NCI-H187 (cell line): Measurements from ENCODE around the gene TMEM219.
"Not testable (repeated sequence)": the region's sequence is repeated elsewhere in the genome, so short reads cannot be mapped to it uniquely, and the experiment has no call there.

Experiments used
- DNase-seq, 2 experiments: peaks; one replicate each; lab custom pipeline; 2025; lab: John Stamatoyannopoulos, UW

Gene TMEM219, protein sequence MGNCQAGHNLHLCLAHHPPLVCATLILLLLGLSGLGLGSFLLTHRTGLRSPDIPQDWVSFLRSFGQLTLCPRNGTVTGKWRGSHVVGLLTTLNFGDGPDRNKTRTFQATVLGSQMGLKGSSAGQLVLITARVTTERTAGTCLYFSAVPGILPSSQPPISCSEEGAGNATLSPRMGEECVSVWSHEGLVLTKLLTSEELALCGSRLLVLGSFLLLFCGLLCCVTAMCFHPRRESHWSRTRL

DNA sequence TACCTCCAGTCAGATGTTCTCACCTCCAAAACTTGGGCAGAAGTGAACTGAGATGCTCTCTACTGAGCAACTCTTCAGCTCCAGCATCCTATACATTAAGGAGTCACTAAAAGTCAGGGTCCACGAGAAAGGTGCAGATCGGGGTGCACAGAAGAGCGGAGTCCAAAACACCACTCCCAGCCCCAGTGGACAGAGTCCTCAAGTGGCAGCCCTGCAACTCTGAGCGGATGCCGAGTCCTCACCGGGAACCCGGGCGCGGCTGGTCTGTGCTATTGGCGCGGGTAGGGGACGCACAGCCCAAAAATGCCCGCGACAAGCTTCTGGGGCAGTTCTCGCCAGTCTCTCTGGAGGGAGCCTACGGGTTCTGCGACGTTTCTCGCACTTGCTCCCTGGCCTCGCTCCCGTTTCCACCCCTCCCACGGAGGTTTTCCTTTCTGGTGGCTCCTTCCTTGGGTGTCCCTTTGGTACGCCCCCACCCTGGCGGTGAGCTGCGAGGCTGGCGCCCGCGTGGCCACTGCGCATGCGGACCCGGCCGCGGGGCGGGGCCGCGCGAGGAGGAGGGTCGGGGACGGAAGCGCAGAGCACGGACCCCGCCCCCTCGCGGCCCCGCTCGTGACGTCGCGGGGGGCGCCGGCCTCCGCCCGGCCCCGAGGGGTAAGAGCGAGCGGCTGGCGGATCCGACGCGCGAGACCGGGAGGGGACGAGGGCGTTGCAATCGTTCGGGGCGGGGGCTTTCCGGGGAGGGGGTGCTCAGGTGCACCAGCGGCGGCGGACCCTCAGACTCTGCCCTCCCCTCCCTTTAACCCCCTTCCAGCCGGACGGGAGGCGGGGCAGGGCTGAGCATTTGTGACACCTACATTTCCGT lies at the start of gene TMEM219:
TSS of gene TMEM219 (plus strand) at position 601 of the 865 bp plus-strand sequence. CDS start 1,065 bp downstream, outside the sequence.
- DNase-seq: peak; percentile 47 to 58

DNA sequence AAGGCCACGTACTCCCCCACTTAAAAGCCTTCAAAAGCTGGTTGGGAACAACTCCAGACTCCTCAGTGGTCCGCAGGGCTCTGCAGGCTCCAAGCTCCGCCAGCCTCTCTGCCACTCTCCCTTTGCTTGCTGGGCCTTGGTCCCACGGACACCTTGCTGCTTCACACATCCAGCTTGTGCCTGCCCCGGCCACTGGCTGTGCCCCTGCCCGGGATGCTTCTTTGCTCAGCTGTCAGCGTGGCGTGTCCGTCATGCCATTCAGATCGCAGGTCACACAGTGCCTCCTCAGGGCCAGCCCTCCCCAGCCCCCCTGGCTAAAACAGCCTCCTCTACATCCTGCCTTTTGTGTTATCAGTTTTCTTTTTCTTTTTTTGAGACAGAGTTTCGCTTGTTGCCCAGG lies 49.8 kb upstream of the TMEM219 start:
- DNase-seq: no peak

DNA sequence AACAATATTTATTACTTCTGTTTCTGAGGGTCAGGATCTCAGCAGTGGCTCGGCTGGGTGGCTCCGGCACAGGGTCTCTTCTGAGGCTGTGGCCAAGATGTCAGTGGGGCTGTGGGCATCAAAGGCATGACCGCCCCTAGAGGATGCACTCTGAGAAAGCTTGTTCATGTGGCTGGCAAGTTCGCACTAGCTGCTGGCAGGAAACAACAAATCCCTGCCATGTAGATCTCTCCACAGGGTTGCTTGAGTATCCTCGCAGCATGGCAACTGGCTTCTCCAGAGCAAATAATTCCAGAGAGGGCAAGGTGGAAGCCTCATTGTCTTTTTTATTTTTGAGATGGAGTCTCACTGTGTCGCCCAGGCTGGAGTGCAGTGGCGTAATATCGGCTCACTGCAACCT lies 48.4 kb upstream of the TMEM219 start:
- no peak for DNase-seq

DNA sequence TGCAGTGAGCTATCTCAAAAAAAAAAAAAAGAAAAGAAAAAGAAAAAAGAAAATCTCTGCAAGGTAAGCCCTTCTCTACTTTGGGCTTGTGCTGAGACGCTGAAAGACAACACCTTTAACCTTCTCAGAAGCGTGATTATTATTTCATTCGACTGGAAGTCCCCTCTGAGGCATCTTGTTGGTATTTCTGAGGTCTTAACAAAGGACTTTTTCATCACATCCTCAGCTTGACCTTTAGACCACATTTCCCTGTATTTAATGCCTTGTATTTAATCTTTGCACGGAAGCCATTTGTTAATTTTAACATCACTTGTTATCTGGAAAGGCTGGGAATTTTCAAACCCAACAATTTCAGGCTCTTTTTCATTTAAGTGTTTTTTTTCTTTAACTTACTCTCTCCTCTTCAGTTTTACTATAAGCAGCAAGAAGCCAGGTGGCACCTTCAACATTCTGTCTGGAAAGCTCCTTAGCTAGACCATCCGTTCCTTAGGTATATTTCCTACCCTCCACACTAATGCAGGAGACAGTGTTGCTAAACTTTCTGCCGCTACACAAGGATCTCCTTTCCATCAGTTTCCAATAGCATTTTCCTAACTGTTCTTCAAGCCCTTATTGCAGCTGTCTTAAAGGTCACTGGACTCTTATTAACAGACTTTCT lies 46.2 kb upstream of the TMEM219 start:
- DNase-seq: no peak

DNA sequence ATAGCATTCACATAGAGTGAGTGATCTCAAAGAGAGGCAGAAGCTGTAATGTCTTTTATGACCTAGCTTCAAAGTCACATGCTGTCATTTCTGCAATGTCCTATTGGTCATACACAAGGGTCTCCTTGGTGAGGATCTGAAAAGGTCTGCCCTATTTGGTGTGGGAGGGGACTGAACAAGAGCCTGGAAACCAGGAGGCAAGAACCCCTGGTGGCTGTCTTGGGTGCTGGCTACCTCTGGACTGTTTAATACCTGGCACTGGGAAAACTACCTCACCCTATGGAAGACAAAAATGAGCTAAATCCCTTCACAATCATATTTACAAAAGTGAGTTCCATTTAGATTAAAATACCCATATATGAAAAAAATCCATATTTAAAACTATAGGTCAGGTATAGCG lies 44.9 kb upstream of the TMEM219 start:
- DNase-seq: no peak

DNA sequence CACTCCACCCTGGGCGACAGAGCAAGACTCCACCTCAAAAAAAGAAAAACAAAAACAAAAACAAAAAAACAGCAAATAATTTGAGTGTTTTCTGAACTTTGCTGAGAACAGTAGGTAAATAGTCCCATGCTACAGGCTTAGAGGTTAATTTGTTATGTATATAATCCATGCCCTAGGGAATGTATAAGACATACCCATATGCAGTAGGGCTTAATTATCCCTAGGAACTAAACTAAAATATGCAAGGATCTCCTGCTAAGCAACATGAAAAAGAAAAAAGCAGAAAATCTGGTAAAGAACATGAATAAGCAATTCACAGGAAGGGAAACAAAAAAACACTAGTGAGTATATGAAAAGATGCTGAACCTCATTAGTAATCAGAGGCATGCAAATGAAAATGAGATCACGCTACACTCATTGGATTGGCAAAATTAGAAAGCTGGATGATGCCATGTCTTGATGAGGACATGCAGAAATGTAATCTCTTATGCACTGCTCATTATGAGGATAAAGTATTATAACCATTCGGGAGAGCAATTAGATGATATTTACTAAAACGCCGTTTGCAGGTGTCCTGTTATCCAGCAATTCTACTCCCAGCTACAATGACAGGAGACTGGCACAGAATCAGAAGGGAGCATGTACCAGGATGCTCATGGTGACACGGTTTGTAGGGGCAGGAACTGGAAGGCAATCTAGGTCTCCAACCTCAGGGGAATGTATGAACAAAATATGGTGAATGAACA lies 41.4 kb upstream of the TMEM219 start:
- no peak for DNase-seq

DNA sequence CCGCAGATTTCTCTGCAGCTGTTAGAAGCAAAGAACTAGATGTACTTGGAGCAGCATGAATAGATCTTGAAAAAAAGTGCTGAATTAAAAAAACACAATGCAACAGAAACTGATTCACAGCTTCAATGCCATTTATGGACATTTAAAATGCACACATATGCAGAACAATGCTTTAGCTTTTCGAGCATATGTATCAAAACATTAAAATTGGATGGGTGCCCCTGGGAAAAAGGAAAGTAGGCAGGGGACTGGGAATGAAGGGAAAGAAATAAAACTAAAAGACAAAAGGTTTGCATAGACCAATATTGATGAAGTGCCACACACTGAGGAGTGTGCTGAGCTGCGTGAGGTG lies 40.9 kb upstream of the TMEM219 start:
- no peak for DNase-seq

DNA sequence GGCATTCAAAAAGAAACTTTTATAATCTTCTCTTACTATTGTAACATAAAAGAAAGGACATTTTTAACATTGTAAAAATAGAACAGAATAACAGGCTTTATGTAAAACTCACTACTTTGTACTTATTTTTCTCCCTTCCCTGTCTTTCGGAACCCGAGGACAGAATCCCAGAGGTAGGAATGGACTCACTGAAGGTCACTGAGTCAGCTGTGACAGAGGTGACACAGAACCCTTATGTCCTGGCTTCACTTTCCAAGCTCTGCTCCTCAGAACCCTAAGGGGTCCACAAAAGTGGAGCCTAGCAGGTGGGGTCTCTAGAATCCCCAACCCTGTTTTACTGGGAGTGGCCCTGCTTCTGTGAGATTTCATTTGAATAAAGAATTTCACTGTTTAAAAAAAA lies 39.6 kb upstream of the TMEM219 start:
- no peak for DNase-seq

DNA sequence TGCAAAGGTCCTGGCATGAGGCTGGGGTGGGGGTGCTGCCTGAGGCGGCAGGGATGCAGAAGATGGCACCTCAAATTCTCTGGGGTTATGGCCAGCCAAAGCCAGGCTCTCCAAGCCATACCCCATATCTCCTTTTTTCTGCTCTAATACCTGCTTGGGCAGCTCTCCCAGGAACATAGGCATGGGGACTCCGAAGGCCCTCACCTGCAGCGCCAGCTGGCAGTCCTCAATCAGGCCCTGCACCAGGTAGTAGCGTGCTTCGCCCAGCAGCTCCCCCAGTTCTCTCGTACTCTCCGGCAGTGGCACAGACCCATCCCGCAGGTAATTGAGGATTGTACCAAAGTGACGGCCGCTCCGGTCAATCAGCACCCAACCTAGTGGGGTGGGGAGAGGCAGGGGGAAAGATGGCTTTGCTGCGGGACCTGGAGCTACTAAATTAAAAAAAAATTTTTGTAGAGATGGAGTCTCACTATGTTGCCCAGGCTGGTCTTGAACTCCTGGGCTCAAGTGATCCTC lies 38.8 kb upstream of the TMEM219 start:
- no peak for DNase-seq

DNA sequence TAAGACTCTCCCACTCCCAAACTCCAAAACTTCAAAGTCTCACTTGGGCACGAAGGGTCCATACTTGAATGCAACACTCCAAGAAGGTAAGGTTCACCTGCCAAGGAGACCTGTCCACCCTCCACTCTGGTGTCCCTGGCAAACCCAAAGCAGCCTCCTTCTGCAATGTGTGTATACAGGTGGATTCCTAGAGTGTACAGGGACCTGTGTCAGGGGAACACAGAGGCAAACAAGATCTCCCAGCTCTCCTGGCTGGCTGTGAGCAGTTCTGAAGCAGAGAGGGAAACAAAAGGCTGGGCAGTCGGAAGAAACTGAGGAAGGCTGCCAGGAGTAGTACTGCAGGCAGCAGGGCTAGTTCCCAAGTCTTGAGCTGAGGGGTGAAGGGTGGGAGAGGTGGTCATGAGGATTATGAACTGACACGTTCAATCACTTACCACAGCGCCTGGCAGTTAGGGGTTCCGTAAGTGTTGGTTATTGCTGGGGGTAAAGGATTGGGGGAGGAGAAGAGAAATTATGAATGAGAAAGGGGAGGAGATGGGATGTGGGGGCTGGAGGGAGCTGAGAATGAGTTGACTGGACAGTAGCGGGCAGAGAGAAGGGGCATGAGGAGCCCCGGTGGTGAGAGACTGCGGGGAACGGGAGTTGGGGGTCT lies 36.6 kb upstream of the TMEM219 start:
- no peak for DNase-seq

DNA sequence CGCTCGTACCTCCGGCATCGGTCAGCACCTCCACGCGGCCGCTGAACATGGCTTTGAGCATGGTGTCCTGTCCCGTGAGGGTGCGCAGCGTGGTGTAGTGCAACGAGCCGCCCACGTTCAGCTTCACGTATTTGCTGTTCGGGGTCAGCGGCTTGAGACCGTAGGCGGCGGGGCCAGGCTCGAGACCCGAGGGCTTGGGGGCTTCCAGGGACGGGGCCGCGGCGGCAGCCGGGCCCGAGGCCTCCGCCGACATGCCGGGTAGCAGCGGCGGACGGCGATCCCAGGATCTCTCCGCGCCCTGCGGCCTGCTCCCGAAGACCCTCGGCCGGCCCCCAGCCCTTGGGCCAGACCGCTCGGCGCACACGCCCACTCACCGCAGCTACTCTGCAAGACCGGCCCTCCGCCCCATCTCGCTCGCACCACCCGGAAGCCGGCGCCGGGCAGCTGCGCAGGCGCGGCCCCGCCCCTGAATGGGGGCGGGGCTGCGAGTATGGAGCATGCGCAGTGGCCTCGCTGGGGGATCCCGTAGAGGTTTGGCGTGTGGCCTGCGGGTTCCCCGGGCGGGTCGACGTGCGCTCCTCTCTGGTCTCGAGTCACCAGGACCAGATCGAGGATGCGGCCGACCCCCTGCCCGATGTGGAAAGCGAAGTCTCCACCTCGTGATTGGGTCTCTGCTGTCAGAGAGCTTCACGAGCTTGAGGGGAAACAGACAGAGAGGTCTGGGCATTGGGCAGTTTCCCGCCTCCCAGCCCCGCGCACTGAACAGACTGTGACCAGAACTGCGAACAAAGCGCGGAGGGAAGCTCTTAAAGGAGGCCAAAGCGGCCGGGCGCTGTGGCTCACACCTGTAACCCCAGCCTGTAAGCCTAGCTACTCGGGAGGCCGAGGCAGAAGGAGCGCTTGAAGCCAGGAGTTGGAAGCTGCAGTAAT lies 35.8 kb upstream of the TMEM219 start, which contains the start of gene KCTD13:
TSS of gene KCTD13 (minus strand) at position 446 of the 930 bp plus-strand sequence. CDS start at position 253, 193 bp downstream.
- peak; percentile 33 to 66 for DNase-seq

DNA sequence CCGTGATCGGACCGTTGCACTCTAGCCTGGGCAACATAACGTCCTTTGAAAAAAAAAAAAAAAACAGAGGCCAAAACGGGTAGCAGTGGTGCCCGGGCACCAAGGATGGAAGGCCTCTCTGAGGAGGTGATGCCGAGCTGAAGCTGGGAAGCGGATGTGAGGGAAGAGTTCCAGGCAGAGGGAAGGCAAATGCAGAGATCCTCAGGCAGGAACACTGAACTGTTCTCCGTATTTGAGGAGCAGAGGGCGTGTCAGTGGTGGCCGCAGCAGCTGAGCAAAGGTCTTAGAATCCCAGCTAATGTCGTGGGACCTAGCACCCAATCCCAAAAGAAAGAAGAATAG lies 35.2 kb upstream of the TMEM219 start:
- no peak for DNase-seq

DNA sequence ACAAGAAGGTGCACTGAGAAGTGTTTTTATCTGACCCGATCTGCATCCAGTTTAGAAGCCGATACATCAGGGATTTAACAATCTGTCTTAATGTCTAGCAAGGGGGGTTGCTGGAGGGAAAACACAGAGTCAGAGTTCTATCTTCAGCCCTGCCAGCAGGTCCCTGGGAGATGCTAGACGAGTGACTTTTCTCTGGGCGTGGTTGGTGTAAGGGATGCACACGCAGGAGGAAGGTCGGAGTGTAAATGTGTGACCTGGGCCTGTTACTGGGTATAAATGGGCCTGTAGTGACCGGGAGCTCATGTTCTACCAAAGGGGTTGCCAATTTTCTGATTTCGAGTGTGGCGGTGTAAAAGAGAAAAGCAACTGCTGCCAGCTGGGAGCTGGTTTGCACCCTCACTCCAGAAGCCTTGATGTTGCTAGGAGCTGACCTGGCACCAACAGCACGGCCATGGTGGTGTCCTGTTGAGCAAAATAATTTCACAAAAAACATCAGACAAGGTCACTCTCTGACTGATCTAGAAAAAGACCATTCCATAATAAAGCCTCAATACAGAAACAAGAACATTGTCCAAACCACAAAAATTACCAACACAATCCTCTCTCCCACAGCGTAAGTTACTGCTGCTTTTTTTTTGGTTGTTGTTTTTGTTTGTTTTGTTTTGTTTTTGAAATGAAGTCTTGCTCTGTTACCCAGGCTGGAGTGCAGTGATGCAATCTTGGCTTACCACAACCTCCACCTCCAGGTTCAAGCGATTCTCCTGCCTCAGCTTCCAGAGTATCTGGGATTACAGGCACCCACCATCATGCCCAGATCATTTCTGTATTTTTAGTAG lies 34.6 kb upstream of the TMEM219 start:
- no peak for DNase-seq

DNA sequence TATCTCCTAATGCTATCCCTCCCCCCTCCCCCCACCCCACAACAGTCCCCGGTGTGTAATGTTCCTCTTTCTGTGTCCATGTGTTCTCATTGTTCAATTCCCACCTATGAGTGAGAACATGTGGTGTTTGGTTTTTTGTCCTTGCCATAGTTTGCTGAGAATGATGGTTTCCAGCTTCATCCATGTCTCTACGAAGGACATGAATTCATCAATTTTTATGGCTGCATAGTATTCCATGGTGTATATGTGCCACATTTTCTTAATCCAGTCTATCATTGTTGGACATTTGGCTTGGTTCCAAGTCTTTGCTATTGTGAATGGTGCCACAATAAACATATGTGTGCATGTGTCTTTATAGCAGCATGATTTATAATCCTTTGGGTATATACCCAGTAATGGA lies 30.1 kb upstream of the TMEM219 start:
- DNase-seq: not testable (repeated sequence)

DNA sequence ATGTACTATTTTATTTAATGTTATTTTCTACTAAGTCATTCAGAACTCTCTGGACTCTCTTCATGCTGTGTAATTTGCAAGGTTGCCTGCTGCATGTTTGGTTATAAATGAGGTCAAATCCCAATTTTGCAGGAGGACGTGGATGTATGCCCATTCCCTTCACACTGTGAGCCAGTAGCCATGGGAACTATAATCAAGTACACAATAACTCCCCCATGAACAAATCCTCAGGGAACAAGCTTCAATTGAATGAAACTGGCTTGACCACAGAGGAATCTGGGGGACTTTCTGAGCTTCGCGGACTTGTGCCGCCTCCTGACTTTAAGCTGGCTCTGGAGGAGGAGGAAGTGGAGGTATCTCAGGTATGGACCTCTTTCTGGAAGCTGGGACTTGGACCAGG lies 21.2 kb upstream of the TMEM219 start:
- no peak for DNase-seq

DNA sequence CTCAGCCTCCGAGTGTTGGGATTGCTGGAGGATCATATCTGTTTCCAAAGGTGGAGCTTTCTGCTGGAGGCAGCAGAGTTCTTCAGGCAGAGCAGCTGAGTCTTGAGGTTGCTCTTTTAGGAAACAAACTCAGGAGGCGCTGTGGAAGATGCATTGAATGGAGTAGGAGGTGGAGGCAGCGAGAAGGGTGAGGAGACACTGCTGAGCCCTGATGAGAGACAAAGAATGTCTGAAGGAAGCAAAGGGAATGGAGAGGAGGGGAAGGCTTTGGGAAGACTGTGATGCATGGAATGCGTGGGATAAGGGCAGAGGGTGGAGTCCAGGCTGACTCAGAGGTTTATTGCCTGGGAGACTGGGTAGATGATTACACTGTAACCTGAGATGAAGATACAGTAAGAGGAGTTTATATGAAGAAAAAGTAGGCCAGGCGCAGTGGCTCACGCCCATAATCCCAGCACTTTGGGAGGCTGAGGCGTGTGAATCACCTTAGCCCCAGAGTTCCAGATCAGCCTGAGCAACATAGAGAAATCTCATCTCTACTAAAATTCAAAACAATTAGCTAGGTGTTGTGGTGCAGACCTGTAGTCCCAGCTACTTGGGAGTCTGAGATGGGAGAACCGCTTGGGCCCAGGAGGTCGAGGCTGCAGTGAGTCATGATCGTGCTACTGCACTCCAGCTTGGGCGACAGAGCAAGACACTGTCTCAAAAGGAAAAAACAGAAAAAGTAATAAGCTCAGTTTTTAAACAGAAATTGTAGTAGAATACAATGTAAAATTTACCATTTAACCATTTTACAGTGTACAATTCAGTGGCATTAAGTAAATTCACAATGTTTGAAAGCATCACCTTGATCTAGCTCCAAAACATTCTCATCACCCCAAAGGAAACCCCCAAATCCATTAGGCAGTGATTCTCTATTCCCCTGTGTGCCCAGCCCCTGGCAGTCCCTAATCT lies 17.8 kb upstream of the TMEM219 start:
- peak in 1 of 2 experiments; percentile 14 for DNase-seq

DNA sequence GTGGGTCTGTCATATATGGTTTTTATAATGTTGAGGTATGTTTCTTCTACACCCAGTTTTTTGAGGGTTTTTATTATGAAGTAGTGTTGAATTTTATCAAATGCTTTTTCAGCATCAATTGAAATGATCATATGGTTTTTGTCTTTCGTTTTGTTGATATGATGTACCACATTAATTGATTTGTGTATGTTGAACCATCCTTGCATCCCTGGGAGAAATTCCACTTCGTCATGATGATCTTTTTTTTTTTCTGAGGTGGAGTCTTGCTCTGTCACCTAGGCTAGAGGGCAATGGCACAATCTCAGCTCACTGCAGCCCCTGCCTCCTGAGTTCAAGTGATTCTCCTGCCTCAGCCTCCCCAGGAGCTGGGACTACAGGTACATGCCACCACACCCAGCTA lies 14.0 kb upstream of the TMEM219 start:
- no peak for DNase-seq

DNA sequence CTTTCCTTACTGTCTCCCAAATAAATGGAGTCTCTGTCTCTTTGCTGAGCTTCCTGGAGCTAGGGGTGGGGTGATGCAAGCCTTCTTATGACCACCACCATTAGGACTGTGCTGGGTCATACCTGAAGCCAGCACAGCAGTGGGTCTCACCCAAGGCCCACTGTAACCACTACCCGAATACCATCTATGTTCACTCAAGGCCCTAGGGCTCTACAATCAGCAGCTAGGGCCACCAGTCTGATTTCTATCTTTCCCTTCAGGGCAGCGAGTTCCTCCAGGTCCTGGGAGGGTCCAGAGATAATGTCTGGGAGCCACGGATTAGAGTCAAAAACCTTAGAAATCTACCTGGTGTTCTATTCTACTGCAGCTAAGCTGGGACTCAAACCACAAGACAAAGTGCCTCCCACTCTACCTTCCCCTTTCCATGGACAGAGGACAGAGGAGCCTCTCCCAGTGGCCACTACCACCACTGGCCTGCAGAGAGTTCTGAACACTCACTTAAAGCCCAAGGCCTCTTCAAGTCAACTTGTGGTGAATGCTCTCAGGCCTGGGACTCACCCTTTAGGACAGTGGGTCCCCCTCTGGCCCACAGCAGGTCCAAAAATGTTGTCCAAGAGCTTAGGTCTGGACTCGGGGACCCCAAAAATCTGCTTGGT lies 10.9 kb upstream of the TMEM219 start:
- DNase-seq: no peak
